GM21447 (cell line): ENCODE data around the gene EXOC7.

Experiments
- ATAC-seq: cut with Tn5 transposase; IDR thresholded peaks from one replicate; pipeline ENCODE4 v1.9.1; 2021; ENCODE audit not compliant: unreplicated experiment

Gene EXOC7

GRCh38 chr17:76138896-76139752, 35.5 kb upstream of the EXOC7 start:
- ATAC-seq, result no peak

- no peak for ATAC-seq
These were observed 34.8 kb upstream of the EXOC7 start for GRCh38 chr17:76138234-76138895.

GRCh38 chr17:76137351-76138233, 34.0 kb upstream of the EXOC7 start:
- ATAC-seq, result no peak

GRCh38 chr17:76137001-76137350, 33.4 kb upstream of the EXOC7 start:
- no peak for ATAC-seq

- ATAC-seq, result no peak
These were observed 32.9 kb upstream of the EXOC7 start for GRCh38 chr17:76136276-76137000.

- no peak for ATAC-seq
These were observed 32.2 kb upstream of the EXOC7 start for GRCh38 chr17:76135810-76136188.

GRCh38 chr17:76134911-76135809, 31.6 kb upstream of the EXOC7 start:
- ATAC-seq, result no peak

GRCh38 chr17:76132574-76133338, 29.2 kb upstream of the EXOC7 start:
- ATAC-seq, result no peak

- ATAC-seq, result no peak
These were observed 28.3 kb upstream of the EXOC7 start for GRCh38 chr17:76131692-76132573.

GRCh38 chr17:76131051-76131691, 27.6 kb upstream of the EXOC7 start:
- ATAC-seq, result no peak

GRCh38 chr17:76130473-76130872, 26.9 kb upstream of the EXOC7 start:
- ATAC-seq, result no peak

GRCh38 chr17:76125922-76126321, 22.3 kb upstream of the EXOC7 start:
- no peak for ATAC-seq

- ATAC-seq, result no peak
These were observed 21.7 kb upstream of the EXOC7 start for GRCh38 chr17:76125391-76125675.

- ATAC-seq, result no peak
These were observed 21.2 kb upstream of the EXOC7 start for GRCh38 chr17:76124582-76125390.

- no peak for ATAC-seq
These were observed 20.4 kb upstream of the EXOC7 start for GRCh38 chr17:76123749-76124581.

GRCh38 chr17:76123191-76123499, 19.6 kb upstream of the EXOC7 start:
- ATAC-seq, result no peak
